GM19328 (cell line): ENCODE results near the gene SMARCA4.

ENCODE experiments used
- ATAC-seq: cut with Tn5 transposase; IDR thresholded peaks from one replicate; pipeline ENCODE4 v1.9.1; 2021; ENCODE audit warnings: mild to moderate bottlenecking, moderate library complexity; ENCODE audit not compliant: unreplicated experiment

Gene SMARCA4

DNA sequence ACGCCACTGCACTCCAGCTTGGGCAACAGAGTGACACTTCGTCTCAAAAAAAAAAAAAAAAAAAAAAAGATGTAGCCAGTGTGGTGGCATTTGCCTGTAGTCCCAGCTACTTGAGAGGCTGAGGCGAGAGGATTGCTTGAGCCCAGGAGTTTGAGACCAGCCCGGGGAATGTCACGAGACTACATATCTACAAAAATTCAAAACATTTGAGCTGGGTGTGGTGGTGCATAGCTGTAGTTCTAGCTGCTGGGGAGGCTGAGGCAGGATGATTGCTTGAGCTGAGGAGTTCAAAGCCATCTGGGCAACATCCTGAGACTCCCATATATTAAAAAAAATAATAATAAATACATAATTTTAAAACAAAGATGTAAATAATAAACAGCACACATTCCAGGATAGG lies 46.6 kb downstream of the SMARCA4 start:
- ATAC-seq: no peak

DNA sequence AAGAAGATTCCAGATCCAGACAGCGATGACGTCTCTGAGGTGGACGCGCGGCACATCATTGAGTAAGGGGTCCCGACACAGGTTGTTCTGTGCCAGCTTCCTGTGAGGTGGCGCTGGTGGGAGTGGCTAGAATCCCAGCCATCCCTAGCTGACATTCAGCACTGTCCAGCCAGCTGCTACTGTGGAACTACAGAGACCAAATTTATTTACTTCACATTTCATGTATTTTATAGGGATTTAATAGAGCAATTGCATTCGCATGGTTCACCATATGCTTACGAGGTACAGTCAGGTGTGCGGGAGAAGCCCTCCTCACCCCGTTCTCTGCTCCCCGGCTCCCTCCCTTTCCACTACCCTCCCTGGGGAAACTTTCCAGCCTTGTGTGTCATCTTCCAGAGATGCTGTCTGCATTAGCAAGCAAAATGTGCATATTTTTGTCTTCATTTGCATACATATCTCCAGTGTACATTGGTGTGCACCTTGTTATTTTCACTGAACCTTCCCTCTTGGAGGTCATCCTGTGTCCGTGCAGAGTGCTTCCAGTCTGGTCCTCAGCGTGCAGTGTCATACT lies 47.2 kb downstream of the SMARCA4 start:
- no peak for ATAC-seq

DNA sequence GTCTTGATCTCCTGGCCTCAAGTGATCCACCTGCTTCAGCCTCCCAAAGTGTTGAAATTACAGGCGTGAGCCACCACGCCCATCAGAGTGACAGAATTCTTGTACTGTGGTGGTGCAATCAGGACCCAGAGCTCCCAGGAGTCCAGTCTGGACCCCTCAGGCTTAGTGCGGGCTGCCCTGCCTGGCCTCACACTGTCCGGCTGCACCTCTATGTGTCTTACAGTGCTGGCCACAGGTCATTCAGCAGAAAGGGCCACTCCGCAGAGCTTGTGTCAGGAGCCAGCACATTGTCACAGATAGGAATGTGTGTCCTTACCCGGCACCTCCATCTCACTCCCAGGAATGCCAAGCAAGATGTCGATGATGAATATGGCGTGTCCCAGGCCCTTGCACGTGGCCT lies 49.2 kb downstream of the SMARCA4 start:
- no peak for ATAC-seq

DNA sequence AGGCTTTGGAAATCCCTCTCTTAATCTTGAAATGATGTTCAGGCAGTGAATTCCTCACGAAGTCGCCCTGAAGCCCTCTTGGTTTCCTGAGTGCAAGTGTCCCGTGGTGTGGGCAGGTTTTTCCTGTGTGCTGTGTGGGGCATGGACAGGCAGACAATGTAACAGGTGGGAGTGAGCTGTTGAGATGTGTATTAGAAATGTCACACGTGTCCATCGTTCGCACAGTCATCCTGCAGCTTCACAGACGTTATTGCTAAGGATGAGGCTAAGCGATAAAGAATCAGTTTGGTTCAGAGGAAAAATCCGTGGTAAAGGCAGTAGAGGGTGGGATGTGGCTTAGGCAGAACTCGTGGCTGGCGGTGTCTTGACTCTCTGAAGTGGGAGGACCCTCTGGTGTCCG lies 51.7 kb downstream of the SMARCA4 start:
- ATAC-seq: no peak

DNA sequence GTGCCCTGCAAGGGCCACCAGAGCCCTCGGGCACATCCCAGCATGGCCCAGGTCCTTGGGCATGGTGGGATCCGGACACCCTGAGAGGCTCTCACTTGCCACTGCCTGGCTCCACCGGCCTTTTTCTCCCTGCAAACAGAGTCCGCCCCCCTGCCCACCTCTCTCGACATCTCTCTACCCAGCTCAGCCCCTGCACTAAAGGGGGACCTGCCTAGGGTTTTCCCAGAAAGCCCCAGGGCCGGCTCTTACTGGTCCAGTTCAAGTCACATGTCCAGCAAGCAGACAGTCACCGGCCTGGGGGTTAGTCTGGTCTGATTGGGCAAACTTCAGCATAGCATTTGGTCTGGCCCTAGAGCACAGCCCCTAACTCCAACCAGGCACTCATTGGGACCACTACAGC lies 52.9 kb downstream of the SMARCA4 start:
- ATAC-seq: no peak

DNA sequence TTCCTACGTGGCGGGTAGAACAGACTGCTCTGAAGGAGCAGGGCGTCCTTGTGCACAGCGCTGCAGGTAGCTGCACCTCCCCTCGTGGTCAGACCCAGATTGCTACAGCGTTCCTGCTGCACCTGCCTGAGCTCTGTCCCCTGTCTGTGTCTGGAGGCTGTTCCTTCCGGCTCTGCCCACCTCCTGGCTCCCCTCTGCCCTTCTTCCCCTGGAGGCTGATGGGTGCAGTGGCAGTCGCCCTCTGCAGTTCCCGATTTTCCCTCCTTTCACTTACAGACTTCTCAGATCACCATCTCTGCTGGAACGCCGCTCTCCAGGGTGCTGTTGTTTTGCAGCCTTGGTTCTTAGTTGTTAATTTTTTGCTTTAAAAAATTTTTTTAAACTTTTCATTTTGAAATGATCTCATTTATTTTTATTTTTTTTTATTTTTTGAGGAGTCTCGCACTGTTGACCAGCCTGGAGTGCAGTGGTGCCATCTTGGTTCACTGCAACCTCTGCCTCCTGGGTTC lies 53.6 kb downstream of the SMARCA4 start:
- no peak for ATAC-seq

DNA sequence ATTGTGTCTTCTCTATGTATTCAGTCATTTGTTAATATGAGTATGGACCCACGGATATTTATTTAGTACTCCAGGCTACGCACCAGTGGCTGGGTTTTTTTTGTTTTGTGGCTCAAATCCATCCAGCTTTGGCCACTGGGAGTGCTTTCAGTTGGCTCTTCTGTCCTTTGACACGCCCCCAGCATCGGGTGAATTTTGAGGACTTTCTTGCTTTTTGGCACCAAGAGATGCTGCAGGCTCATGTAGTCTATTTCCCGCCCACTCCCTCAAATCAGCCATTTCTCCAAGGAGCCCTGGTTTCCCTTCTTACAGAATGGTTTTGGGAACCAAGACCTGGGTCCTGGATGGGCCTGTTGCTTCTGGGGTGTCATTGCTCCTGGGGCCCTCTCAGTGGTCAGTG lies 55.8 kb downstream of the SMARCA4 start:
- no peak for ATAC-seq

DNA sequence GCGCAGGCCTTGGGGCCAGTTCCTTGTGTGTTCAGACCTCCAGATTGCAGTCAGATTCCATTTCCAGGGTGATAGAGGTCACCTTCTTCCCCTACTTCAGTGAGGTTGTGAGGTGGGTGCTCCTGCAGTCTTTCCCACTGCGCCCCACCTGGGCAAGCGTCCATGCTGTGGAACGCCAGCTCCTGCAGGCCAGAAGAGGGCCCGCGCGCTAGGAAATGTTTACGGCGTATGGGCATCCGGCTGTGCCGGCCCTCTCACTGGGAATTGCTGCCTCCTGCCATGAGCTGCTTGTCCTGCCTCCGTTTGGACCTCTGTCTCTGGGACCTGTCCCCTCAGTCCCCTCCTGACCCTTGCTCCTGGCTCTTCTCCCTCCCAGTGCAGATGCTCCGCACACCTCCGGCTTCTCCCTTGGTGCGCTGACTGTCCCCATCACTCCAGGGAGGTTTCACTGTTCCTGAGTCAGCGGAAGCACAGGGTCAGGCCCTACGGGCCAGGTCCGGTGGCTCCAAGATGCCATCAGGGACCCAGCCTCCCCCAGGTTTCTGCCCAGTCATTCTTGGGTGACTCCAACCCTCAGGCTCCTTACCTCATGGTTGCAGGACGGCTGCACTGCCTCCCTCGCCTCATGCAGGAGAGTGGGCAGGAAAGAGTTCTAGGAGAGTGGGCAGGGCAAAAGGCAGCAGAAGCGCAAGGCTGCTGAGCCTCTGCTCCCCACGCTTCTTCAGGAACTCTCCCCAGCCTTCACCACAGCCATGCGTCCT lies 56.6 kb downstream of the SMARCA4 start:
- ATAC-seq: no peak

DNA sequence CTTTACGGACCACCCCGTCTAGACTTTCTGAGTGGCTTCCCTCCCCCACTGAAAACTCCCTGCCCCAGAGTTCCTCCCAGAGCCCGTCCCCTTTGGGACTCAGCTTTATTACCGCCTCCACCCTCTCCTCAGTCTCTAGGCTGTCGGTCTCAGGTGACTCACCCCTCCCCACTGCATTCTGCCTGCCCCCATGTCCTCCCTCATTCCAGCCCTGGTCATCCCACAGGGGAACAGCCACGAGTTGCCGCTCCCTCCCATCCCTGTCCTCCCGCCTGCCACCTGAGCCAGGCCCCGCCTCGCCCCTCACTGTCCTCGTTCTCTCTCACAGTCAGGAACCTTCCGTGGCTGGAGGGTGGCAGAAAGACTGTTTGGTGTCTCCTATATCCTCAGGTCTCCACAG lies 57.3 kb downstream of the SMARCA4 start:
- ATAC-seq: no peak

DNA sequence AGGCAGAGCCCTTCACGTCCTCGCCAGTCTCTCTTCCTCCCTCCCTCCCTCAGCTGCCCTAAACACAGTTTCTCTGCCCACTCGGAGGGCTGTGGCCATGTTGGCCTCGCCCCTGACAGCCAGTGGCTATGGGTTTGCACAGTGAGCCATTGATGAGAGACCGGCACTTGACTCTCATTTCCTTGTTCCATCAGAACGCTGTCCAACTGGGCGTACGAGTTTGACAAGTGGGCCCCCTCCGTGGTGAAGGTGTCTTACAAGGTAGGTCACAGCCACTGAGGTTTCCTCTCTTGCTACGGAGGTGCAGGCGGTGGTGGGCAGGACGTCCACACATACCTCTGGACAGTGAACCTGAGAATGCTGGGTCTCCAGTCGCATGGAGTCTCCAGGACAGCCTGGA lies 57.9 kb downstream of the SMARCA4 start:
- ATAC-seq: no peak

DNA sequence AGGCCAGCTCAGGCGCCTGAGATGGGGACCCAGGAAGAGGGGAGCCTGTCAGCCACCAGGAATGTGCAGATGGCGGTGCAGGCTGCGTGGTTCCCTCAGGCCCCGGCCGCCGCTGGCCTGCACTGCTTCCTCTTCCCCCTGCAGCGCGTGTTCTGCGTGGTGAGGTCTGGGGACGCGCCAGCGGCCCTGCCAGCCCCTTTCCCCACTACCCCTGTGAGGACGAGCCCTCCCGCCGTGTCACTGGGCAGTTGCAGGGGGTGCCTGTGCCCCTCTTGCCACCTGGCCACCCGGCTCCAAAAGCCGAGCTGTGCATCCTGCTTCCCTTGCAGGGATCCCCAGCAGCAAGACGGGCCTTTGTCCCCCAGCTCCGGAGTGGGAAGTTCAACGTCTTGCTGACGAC lies 58.4 kb downstream of the SMARCA4 start:
- ATAC-seq: no peak

DNA sequence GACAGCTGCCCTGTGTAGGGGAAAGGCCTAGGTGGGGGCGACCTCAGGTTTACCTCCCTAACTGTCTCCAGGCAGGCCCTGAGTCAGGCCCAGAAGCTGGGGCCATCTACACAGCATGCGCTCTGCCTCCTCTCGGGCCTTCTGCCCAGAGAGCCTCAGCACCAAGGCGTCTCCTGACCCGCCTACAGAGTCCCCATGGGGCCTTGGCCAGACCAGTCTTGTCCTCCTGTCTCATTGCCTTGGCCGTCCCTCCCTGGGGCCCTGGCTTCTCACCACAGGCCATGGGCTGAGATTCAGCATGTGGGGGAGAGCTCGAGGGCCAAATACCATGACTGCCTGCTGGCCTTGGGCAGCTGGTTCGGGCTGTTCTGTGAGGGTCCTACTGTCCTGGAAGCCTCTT lies 59.0 kb downstream of the SMARCA4 start:
- no peak for ATAC-seq

DNA sequence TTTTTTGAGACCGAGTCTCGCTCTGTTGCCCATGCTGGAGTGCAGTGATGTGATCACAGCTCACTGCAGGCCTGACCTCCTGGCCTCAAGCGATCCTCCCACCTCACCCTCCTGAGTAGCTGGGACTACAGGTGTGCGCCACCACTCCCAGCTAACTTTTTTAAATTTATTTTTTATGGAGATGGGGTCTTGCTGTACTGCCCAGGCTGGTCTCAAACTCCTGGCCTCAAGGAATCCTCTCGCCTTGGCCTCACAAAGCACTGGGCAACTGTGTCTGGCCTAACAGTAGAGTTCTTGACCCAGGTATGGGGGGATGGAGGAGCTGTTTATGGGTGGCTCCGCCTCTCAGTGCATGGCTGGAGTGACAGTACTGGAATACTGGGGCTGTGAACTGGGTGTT lies 59.6 kb downstream of the SMARCA4 start:
- ATAC-seq: no peak

DNA sequence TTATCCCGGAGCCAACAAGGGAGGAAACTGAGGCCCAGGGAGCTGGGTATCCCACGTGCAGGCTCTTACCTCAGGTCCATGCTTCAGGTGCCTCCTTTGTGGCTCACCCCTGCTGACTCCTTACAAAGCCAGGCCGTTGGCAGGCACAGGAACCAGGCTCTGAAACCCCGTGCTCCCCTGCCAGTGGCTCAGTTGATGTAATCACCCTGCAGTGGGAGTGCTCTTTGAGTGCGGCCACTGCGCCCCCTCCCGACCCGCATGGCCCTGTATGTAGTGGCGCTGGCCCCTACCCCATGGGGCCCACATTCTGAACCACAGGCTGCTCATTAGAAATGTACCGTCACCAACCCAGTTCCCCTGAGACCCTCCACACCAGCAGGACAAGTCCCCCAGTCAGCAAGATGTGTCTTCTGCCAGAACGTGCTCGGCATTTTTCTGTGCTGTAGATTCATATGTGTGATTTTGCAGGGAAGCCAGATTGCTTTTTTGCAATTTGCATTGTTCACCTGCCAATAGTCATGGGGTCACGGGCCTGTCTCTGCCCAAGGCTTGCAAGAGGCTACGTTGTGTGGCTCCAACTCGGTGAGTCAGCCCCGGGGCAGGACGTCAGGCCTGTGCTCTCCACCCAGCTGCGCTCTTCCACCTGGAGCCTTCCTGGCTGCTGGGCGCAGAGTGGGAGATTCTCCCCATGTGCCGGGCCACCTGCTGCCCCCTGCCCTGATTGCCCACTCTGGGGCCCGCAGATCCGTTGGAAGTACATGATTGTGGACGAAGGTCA lies 60.3 kb downstream of the SMARCA4 start:
- ATAC-seq: no peak

DNA sequence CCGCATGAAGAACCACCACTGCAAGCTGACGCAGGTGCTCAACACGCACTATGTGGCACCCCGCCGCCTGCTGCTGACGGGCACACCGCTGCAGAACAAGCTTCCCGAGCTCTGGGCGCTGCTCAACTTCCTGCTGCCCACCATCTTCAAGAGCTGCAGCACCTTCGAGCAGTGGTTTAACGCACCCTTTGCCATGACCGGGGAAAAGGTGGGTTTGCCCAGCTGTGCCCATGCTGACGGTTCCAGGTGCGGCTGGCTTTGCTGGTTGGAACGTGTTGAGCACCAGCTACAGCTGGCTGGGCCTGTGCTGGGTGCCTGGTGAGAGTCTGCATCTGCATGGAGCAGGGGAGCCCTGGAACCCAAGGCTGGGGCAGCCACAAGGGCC lies 60.9 kb downstream of the SMARCA4 start:
- ATAC-seq: no peak

DNA sequence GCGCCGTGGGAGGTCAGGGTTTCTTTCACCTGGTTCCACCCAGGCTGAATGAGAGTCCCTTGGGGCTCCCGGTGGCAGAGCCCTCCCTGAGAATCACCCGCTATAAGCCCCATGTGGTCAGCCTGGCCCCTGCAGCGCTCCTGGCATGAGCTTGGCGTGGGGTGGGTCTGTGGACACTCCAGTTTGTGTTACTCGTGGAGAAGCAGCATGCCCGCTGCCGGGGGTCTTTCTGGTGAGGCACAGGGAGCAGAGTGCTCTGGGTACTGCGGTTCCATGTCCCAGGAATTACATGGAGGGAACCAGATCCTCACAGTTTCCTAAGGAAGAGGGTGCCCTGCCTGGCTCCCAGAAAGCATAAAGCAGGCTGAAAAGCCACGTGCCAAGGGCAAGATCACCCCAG lies 62.2 kb downstream of the SMARCA4 start:
- ATAC-seq: no peak

DNA sequence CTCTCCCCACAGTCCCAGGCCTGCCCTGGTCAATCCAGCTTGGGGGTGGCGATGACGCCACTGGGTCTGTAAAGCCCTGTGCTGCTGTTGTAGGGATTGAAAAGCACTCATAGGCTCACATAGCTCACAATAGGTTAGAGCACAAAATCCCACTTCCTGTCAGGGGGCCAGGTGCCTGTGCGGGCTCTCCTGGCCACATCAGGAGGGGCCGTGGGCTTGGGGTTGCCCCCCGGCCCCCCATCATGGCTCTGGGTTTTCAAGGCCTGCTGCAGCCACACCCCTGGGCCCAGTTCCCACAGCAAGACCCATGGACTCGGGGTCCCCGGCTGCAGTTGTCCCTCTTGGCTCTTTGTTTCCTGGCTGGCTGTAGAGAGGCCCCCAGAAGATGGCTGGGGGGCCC lies 62.9 kb downstream of the SMARCA4 start:
- no peak for ATAC-seq

DNA sequence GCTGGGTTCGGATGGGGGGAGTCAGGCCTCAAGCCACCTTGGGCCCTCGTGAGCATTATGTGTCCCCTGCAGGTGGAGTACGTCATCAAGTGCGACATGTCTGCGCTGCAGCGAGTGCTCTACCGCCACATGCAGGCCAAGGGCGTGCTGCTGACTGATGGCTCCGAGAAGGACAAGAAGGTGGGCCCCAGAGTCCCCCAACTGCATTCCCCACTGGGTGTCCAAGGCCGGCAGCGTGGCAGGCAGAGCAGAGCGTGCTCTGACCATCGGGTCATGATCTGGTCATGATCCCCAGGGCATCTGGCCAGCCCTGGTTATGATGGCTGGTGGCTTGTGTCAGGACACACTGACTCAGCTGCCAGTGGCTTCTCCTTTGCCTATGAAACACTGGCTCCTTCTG lies 63.4 kb downstream of the SMARCA4 start:
- ATAC-seq: no peak

DNA sequence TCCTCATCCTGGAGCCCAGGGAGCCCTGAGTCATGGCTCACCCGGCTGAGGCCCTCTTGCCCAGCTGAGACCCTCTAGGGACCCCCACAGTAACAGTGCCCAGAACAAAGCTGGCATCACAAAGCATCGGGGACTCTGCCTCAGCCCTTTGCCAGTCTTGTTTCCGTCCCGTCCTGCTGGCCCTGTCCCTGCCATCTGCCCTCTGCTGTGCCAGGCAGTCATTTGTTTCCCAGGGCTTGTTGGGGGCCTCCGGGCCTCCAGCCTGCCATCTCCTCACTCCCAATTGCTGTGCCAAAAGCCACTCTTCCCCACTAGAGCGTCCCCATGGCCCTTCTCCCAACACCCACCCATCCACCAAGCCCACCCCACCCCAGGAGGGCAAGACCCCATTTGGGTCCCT lies 64.2 kb downstream of the SMARCA4 start:
- no peak for ATAC-seq

DNA sequence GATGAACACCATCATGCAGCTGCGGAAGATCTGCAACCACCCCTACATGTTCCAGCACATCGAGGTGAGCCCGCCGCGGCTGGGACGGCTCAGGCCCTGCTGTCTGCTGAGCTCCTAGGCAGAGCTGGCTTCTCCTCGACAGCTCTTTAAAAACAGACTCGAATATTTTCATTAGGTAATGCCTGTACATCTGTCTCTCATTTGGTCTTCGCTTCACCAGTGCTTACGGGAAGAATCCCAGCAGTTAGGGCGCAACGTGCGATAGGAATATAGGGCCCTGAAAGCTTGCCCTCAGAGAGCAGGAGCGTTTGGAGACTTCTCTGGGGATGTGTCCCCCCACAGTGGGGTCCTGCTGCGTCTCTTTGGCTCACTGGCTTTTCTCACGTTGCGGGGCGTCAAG lies 64.6 kb downstream of the SMARCA4 start:
- no peak for ATAC-seq

DNA sequence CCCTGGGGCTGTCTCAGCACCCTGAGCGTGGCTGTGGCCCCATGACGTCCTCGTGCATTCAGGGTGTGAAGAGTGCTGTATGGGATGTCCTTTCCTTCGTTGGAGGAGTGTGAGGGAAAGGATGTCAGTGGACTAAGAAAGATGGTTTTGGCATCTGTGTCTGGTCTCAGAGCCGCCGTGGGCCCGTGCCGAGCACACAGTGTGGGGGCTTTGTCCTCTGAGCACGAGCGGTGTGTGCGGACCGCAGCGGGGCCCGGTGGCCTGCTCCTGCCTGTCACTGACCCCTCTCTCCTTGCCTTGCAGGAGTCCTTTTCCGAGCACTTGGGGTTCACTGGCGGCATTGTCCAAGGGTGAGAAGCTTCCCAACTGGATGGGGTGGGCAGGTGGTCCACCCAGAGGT lies 65.2 kb downstream of the SMARCA4 start:
- ATAC-seq: no peak

DNA sequence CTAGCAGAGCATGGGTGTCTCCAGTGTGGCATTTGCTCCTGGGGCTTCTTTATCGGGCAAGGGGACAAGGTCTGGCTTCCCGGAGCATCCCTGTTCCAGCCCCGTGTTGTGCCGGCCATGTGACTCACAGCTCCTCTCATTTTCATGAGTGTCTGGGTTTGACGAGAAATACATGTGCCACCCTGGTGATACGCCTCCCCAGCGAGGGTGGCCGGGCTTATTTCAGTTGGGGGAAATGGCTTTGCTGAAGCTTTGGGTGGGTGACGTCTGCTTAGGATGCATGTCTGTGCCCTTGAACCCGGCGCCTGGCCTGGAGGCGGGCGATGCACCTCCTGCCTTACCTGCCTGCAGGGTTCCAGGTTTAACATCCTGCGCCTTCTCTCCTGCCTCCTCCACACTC lies 66.6 kb downstream of the SMARCA4 start:
- ATAC-seq: no peak
